Effector memory CD4-positive, alpha-beta T cell (primary cell): ENCODE measurements around the gene OR51V1.
"Not testable (repeated sequence)": the region's sequence is repeated elsewhere in the genome, so short reads cannot be mapped to it uniquely, and the experiment has no call there.

Experiments used
- DNase-seq, 3 donors: peaks; one replicate each; pipeline ENCODE4 v3.0.0-alpha.2; 2020
- H3K27ac ChIP-seq: 2 replicates; pipeline ENCODE4 v1.7.0; 2013; ENCODE audit warnings: mild to moderate bottlenecking, low read length, moderate library complexity; ENCODE audit not compliant: insufficient read depth, poor library complexity, severe bottlenecking
- H3K27me3 ChIP-seq: replicated peaks from 2 replicates; pipeline ENCODE4 v1.7.0; 2013; ENCODE audit warnings: mild to moderate bottlenecking, low read length; ENCODE audit not compliant: insufficient read depth, control insufficient read depth, poor library complexity, severe bottlenecking
- H3K36me3 ChIP-seq: 2 replicates; pipeline ENCODE4 v1.7.0; 2013; ENCODE audit warnings: mild to moderate bottlenecking, low read length, moderate library complexity; ENCODE audit not compliant: control insufficient read depth, insufficient read depth
- H3K4me1 ChIP-seq: 2 replicates; pipeline ENCODE4 v1.7.0; 2013; ENCODE audit warnings: low read length, mild to moderate bottlenecking; ENCODE audit not compliant: control insufficient read depth, insufficient read depth, poor library complexity, severe bottlenecking
- H3K4me3 ChIP-seq: 2 replicates; pipeline ENCODE4 v1.7.0; 2013; ENCODE audit warnings: low read length, low read depth, mild to moderate bottlenecking; ENCODE audit not compliant: insufficient read depth, poor library complexity, severe bottlenecking
- H3K9me3 ChIP-seq: 2 replicates; pipeline ENCODE4 v1.7.0; 2013; ENCODE audit warnings: mild to moderate bottlenecking, low read length, moderate library complexity; ENCODE audit not compliant: control insufficient read depth
- total RNA-seq, 3 donors: gene quantifications; one replicate each; lab custom pipeline; 2026; lab: John Stamatoyannopoulos, UW

OR51V1 gene
- total RNA-seq, result 0 reads per million in 3 donors

DNA sequence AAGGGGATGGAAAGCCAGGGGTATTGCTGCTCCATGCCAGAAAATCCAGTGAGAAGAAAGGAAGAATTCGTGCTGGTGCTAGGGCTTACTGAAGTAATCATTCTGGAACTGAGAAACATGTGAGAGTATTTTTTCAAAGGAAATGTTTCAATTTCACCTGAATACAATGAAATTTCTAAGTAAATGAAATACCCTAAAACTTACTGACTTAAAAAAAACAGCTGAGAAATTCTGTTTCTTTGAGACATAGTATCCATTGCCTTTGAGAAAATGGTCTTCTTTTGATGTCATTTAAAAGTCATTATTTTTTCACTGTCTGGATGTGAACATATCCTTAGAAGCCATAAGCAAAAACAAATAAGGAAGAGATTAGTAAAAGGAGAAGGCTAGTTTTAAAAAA is at the start of gene OR51V1:
OR51V1 (minus strand) TSS at position 101 of the 400 bp plus-strand sequence; CDS start at position 101, 0 bp downstream.
- DNase-seq, result no peak
- Histone ChIP-seq H3K36me3 (no peaks in the 10 kb centered on the region), H3K27me3 (no peaks in the 10 kb centered on the region), H3K27ac (no peak within 1 kb of the TSS), H3K9me3 (no peaks in the 10 kb centered on the region), H3K4me3 (no peak within 1 kb of the TSS), H3K4me1 (no peaks in the 10 kb centered on the region)

- H3K36me3 ChIP-seq, H3K4me1 ChIP-seq, H3K9me3 ChIP-seq, H3K4me3 ChIP-seq, H3K27ac ChIP-seq, H3K27me3 ChIP-seq, DNase-seq: not testable (repeated sequence)
These were observed 49.4 kb upstream of the OR51V1 start, which contains the start of gene HBG1 for GRCh38 chr11:5249807-5250396. HBG1 (minus strand) TSS chr11:5249857; CDS start chr11:5249804, 53 bp downstream.

DNA sequence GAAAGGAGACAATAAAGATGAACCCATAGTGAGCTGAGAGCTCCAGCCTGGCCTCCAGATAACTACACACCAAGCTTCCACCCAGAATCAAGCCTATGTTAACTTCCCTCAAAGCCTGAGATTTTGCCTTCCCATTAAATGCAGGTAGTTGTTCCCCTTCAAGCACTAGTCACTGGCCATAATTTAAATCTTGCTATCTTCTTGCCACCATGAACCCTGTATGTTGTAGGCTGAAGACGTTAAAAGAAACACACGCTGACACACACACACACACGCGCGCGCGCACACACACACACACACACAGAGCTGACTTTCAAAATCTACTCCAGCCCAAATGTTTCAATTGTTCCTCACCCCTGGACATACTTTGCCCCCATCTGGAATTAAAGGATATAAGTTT is 48.0 kb upstream of the OR51V1 start:
- not testable (repeated sequence) for DNase-seq, H3K27me3 ChIP-seq, H3K9me3 ChIP-seq, H3K27ac ChIP-seq, H3K4me1 ChIP-seq, H3K4me3 ChIP-seq, H3K36me3 ChIP-seq

DNA sequence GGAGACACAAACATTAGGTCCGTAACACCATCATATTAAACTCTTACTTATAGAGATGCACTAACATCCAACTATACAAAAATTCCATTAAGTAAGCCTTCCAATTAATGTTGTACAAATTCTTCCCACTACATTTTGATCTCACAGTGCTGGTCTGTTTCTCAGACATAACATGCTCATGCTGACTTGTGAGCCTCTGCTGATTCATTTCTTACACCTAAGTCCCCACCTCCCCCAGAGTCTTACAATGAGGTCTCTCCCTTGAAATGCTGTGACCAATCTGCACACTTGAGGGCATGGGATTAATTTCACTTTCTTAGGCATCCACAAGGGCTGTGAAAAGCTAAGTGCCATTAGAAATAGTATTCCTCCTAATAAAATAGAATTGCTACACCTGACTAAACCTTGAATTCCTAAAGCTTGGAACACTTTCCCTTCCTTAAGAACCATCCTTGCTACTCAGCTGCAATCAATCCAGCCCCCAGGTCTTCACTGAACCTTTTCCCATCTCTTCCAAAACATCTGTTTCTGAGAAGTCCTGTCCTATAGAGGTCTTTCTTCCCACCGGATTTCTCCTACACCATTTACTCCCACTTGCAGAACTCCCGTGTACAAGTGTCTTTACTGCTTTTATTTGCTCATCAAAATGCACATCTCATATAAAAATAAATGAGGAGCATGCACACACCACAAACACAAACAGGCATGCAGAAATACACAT is 47.1 kb upstream of the OR51V1 start:
- H3K27me3 ChIP-seq, result no peaks in the 10 kb centered on the region
- no peak overlapping the region for H3K27ac ChIP-seq
- no peaks in the 10 kb centered on the region for H3K9me3 ChIP-seq
- no peaks in the 10 kb centered on the region for H3K4me1 ChIP-seq
- H3K4me3 ChIP-seq, result no peak overlapping the region
- DNase-seq, result no peak
- H3K36me3 ChIP-seq, result no peaks in the 10 kb centered on the region

- Histone ChIP-seq H3K36me3 (no peaks in the 10 kb centered on the region), H3K4me1 (no peaks in the 10 kb centered on the region), H3K4me3 (no peak overlapping the region), H3K27ac (no peak overlapping the region), H3K9me3 (no peaks in the 10 kb centered on the region), H3K27me3 (no peaks in the 10 kb centered on the region)
- no peak for DNase-seq
These were observed 46.4 kb upstream of the OR51V1 start for GRCh38 chr11:5246772-5247471.

- Histone ChIP-seq H3K4me1 (no peaks in the 10 kb centered on the region), H3K4me3 (no peak overlapping the region), H3K36me3 (no peaks in the 10 kb centered on the region), H3K27me3 (no peaks in the 10 kb centered on the region), H3K27ac (no peak overlapping the region), H3K9me3 (no peaks in the 10 kb centered on the region)
- DNase-seq, result no peak
These were observed 44.7 kb upstream of the OR51V1 start for GRCh38 chr11:5245155-5245554.

DNA sequence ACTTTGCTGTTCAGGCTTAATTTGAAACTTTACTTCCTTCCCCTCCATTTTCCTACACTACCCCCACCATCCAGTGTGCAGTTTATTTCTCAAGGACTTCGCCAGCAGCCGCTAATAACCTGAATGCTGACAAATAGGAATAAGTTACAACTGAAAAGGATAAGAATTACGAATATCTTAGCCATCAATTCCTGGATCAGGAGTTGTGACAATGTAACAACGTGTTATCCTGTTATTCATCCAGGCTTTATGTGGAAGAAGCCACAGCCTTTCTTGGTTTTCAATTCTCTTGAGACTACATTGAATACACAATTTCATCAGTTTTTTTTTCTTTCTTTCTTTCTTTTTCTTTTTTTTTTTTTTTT is 43.3 kb upstream of the OR51V1 start:
- no peak for DNase-seq
- Histone ChIP-seq H3K4me3 (no peak overlapping the region), H3K27me3 (no peaks in the 10 kb centered on the region), H3K36me3 (no peaks in the 10 kb centered on the region), H3K9me3 (no peaks in the 10 kb centered on the region), H3K27ac (no peak overlapping the region), H3K4me1 (no peaks in the 10 kb centered on the region)

DNA sequence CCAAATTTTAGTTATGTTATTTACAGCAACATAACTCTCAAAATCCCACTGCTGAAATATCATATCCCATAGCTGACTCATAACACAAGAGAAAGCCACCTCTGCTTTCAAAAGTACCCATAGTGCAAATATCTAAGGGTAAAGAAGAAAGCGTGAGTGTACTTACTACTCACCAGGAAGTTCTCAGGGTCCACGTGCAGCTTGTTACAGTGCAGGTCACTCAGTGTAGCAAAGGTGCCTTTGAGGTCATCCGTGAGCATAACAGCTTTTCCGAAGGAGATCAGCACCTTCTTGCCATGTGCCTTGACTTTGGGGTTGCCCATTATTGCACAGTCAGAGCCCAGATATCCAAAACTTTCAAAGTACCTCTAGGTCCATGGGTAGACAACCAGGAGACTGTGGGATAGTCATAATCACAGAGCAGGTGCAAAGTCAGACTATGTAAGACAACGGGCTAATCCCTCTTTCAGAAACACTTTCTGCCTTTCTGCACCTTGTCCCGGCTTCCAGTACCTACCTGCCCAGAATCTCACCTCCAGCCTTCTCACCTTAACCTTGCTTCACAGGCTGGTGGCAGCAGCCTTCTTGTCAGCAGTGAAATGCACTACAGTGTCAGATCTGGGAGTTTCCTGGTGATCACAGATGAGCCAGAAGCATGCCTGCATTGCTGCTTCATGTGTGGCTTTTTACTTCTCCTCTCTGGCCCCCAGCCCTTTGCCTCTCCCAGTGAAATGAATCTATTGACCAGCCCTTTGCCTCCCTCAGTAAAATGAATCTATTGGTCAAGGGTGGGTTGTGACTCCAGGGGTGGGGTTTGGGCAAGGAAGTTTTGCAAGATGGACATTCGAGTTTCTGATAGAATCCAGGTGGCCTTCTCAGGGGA is 42.7 kb upstream of the OR51V1 start:
- no peaks in the 10 kb centered on the region for H3K27me3 ChIP-seq
- H3K9me3 ChIP-seq, result no peaks in the 10 kb centered on the region
- H3K4me1 ChIP-seq, result no peaks in the 10 kb centered on the region
- no peak overlapping the region for H3K4me3 ChIP-seq
- H3K36me3 ChIP-seq, result no peaks in the 10 kb centered on the region
- H3K27ac ChIP-seq, result no peak overlapping the region
- no peak for DNase-seq

DNA sequence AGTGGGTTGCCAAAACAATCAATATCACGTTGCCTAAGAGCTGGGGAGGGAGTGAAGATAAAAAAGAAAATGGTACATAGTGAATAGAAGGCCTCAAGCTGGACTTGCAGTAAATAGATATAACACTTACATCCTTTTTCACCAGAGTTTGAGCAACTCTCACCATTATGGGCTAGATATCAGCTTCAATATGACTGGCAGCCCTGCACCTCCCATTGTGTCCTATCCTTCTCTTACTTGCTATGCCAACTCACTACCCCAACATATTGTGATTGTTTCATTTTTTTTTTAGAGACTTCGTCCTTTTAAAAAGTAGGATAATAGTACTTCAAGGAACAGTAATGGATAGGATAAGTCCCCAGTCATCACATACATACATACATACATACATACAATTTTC is 41.7 kb upstream of the OR51V1 start:
- H3K4me3 ChIP-seq, result no peak overlapping the region
- no peaks in the 10 kb centered on the region for H3K36me3 ChIP-seq
- no peak overlapping the region for H3K27ac ChIP-seq
- H3K27me3 ChIP-seq, result no peaks in the 10 kb centered on the region
- DNase-seq, result no peak
- H3K4me1 ChIP-seq, result no peaks in the 10 kb centered on the region
- no peaks in the 10 kb centered on the region for H3K9me3 ChIP-seq
